SK-N-MC (cell line): ENCODE measurements around the gene PPM1A.

Experiments used
- DNase-seq: peaks from one replicate; pipeline ENCODE4 v3.0.0-alpha.2; 2011; ENCODE audit warnings: low read depth, low spot score
- H3K27ac ChIP-seq: fragments of 200-600 bp; sonication (generic); 2 replicates; pipeline ENCODE4 v1.5.1; 2016; ENCODE audit warnings: mixed run types
- H3K36me3 ChIP-seq: fragments of 200-600 bp; sonication (generic); 2 replicates; pipeline ENCODE4 v1.6.1; 2017; ENCODE audit warnings: antibody characterized with exemption, low read length, mixed read lengths; ENCODE audit not compliant: insufficient read depth
- H3K4me3 ChIP-seq: fragments of 200-600 bp; sonication (generic); 2 replicates; pipeline ENCODE4 v1.5.1; 2016
- H3K9ac ChIP-seq: fragments of 200-600 bp; sonication (generic); 2 replicates; pipeline ENCODE4 v1.8.0; 2017; ENCODE audit warnings: mixed run types, mixed read lengths; ENCODE audit not compliant: insufficient read length
- H3K9me3 ChIP-seq: fragments of 200-600 bp; sonication (generic); 2 replicates; pipeline ENCODE4 v1.6.1; 2017; ENCODE audit warnings: low read depth, mild to moderate bottlenecking, antibody characterized with exemption, low read length, moderate library complexity, mixed read lengths
- EZH2 ChIP-seq: fragments of 200-600 bp; sonication (generic); IDR thresholded peaks from one replicate; pipeline ENCODE4 v1.6.1; 2017; ENCODE audit warnings: antibody characterized with exemption
- FOXP2 ChIP-seq: optimal IDR thresholded peaks from 2 replicates; pipeline ENCODE3; 2011; ENCODE audit warnings: mild to moderate bottlenecking, moderate library complexity; ENCODE audit not compliant: insufficient read depth; ENCODE audit errors: extremely low read length, control extremely low read depth
- POLR2AphosphoS5 ChIP-seq: IDR thresholded peaks from 2 replicates; pipeline ENCODE4 v1.6.1; 2012; ENCODE audit warnings: mild to moderate bottlenecking, low read depth, low read length, borderline replicate concordance

PPM1A gene

GRCh38 chr14:60250257-60251035 is 1.4 kb downstream of the PPM1A start:
- Histone ChIP-seq H3K9me3 (no peaks in the 10 kb centered on the region), H3K27ac (peak overlapping the region; percentile 47; the same call in 1 of the 2 replicates), H3K4me3 (peak overlapping the region; percentile 92), H3K9ac (peak overlapping the region; percentile 90), H3K36me3 (peaks cover under 1% of the 10 kb centered on the region; the same call in 1 of the 2 replicates)
- TF ChIP-seq POLR2AphosphoS5 (no peak), FOXP2 (no peak), EZH2 (no peak)
- DNase-seq, result no peak

DNA sequence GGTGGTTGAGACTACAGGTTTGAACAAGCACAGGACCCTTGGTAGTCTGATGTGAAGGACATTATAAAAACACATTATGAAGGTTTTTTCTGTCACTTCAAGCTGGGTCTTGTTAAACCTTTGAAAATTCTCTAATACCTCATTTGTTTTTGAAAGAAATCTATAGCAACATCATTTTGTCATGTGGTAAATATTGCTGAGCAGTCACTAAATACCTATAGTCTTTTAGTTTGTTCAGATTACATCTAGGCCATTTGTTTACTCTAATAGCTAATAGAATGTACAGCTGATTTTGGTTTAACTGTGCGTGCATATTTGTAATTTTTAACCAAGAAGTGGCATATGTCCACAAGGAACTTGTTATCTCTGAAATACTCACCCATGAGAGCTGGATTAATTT is 2.9 kb downstream of the PPM1A start:
- H3K36me3 ChIP-seq, result peaks cover 5% of the 10 kb centered on the region; the same call in 1 of the 2 replicates
- no peak for DNase-seq
- no peak overlapping the region for H3K27ac ChIP-seq
- H3K4me3 ChIP-seq, result no peak overlapping the region
- no peak for TF ChIP-seq EZH2
- TF ChIP-seq POLR2AphosphoS5, result no peak
- TF ChIP-seq FOXP2, result no peak
- H3K9me3 ChIP-seq, result no peaks in the 10 kb centered on the region
- H3K9ac ChIP-seq, result no peak overlapping the region

GRCh38 chr14:60252630-60253029 is 3.6 kb downstream of the PPM1A start:
- TF ChIP-seq POLR2AphosphoS5, result no peak
- TF ChIP-seq FOXP2, result no peak
- no peak for TF ChIP-seq EZH2
- H3K9me3 ChIP-seq, result no peaks in the 10 kb centered on the region
- DNase-seq, result no peak
- H3K36me3 ChIP-seq, result peaks cover 5% of the 10 kb centered on the region; the same call in 1 of the 2 replicates
- H3K27ac ChIP-seq, result no peak overlapping the region
- H3K9ac ChIP-seq, result no peak overlapping the region
- no peak overlapping the region for H3K4me3 ChIP-seq

GRCh38 chr14:60253649-60254048 is 4.6 kb downstream of the PPM1A start:
- Histone ChIP-seq H3K9me3 (no peaks in the 10 kb centered on the region), H3K36me3 (peaks cover 8% of the 10 kb centered on the region; the same call in 1 of the 2 replicates), H3K4me3 (no peak overlapping the region), H3K9ac (no peak overlapping the region), H3K27ac (no peak overlapping the region)
- DNase-seq, result no peak
- no peak for TF ChIP-seq POLR2AphosphoS5
- no peak for TF ChIP-seq EZH2
- TF ChIP-seq FOXP2, result no peak

DNA sequence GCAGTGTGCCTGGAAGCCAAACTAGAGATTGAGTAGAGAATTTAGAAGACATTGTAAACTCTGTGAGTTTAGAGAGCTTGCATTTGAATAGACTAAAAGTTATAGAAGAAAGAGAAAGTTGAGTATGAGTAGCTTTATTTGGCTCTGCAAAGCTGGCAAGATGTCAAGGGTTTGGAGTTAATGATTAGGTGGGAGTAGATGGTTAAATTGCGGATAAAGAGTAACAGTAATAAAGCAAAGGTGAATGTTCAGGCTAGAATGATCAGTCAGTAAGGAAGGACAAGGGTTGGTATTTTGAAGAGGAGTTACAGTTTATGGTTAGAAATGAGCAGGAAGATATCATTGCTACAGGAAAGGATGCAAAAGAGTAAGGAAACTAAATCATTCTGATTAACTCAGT is 5.2 kb downstream of the PPM1A start:
- DNase-seq, result no peak
- no peak overlapping the region for H3K9ac ChIP-seq
- peaks cover 9% of the 10 kb centered on the region; the same call in 1 of the 2 replicates for H3K36me3 ChIP-seq
- TF ChIP-seq EZH2, result no peak
- TF ChIP-seq FOXP2, result no peak
- no peak for TF ChIP-seq POLR2AphosphoS5
- no peak overlapping the region for H3K4me3 ChIP-seq
- H3K27ac ChIP-seq, result no peak overlapping the region
- H3K9me3 ChIP-seq, result no peaks in the 10 kb centered on the region

DNA sequence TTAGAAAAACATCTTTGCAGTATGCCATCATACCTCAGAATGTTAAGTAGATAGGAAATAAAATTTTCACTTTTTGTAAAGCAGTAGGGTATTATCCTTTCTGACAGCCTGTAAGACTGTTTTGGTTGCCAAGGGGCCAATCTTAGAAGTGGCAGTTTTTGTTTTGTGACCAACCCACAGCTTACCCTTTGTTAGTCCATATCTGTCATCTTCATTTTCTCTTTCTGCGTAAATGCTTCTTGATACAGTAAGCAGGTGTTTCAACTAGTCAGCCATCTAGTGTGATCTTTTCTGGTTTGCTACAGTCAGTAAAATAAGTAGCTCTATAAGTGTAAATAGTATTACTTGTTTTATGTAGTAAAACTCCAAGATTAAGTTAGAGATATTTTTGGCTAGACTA is 8.8 kb downstream of the PPM1A start:
- Histone ChIP-seq H3K4me3 (no peak overlapping the region), H3K36me3 (peaks cover 9% of the 10 kb centered on the region; the same call in 1 of the 2 replicates), H3K27ac (no peak overlapping the region), H3K9ac (no peak overlapping the region), H3K9me3 (no peaks in the 10 kb centered on the region)
- TF ChIP-seq EZH2 (no peak), POLR2AphosphoS5 (no peak), FOXP2 (no peak)
- no peak for DNase-seq

DNA sequence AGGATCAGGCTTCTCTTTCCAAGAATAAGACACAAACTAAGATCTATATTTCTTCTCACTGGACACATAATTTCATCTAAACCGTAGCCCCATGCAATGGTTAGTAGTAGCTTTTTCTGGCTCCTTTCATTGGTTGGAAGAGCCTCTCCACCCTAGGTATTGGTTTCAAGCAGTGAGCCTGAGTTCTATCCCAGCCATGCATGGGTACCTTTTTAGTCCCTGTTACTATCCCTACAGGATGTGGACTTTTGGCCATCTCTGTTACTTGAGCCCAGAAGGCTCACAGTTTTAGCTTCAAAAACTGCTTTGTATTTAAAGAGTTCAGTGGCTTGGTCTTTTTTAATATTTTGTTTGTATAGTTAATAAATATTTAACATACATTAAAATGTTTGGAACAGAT is 16.1 kb downstream of the PPM1A start:
- Histone ChIP-seq H3K4me3 (no peak overlapping the region), H3K9ac (no peak overlapping the region), H3K9me3 (peaks cover 14% of the 10 kb centered on the region; the same call in 1 of the 2 replicates), H3K36me3 (peaks cover 16% of the 10 kb centered on the region), H3K27ac (no peak overlapping the region)
- no peak for DNase-seq
- TF ChIP-seq POLR2AphosphoS5, result no peak
- no peak for TF ChIP-seq EZH2
- no peak for TF ChIP-seq FOXP2

DNA sequence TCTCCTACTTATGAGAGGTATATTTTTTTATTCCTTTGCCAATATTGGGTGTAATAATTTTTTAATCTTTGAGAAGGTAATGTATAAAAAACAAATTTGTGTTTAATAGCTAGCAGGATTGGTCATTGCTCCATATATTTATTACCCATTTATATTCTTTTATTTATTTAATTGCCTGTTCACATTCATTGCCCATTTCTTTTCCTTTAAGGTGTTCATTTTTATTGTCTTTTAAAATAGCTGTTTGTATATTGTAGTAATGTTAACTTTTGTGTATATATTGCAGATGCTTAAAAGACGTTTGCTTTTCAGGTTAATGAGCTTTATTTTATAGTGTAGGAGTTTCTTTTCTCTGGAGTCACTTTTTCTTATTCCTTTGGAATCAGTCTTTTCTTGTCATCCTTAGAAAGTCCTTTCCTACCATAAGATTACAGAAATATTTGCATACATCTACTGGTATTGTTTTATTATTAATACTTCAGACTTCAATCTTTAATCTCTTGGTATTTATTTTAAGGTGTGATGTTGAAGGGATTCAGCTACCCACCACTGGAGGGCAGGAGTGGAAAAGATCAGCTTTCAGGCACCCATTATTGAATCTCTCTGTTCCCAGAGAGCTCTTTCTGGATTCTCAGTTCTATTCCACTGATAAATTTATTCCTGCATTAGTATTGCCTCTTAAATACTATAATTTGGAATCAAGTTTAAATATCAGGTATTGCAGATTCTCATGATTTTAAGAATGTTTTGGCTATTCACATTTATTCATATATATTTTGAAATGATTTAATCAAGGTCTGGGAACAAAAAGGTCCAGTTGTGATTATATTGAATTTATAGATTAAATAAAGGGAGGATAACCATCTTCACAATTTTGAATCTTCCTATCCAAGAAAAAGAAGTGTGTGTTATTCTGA is 17.3 kb downstream of the PPM1A start:
- Histone ChIP-seq H3K27ac (no peak overlapping the region), H3K36me3 (peaks cover 21% of the 10 kb centered on the region), H3K9me3 (peaks cover 14% of the 10 kb centered on the region; the same call in 1 of the 2 replicates), H3K9ac (no peak overlapping the region), H3K4me3 (no peak overlapping the region)
- no peak for DNase-seq
- no peak for TF ChIP-seq EZH2
- no peak for TF ChIP-seq POLR2AphosphoS5
- no peak for TF ChIP-seq FOXP2
